ENCODE data around the gene CRYGA. TPM values are rescaled to one million over a fixed set of nuclear protein-coding genes. Genes with fewer than 3 reads are reported as not detected.
"Not testable (repeated sequence)": the region's sequence is repeated elsewhere in the genome, so short reads cannot be mapped to it uniquely, and the experiment has no call there.

The CRYGA gene
- total RNA-seq, 1 experiment from 2014 or later, result not detected

DNA sequence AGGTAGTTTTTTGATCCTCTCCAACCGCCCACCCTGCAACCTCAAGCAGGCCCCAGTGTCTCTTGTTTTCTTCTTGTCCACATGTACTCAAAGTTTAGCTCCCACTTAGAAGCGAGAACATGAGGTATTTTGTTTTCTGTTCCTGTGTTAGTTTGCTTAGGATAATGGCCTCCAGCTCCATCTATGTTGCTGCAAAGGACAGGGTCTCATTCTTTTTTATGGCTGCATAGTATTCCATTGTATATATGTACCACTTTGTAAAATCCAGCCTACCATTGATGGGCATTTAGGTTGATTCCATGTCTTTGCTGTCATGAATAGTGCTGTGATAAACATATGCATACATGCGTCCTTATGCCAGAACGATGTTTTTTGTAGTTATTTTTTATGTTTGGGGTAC is 36.3 kb downstream of the CRYGA start:
- DNase-seq (ENCODE audit: low read depth), result no peak

GRCh38 chr2:208125251-208125650 is 38.1 kb downstream of the CRYGA start:
- no peak for DNase-seq (ENCODE audit: low read depth)

GRCh38 chr2:208124013-208124715 is 39.2 kb downstream of the CRYGA start, which contains the start of gene CRYGD:
Gene CRYGD (minus strand): TSS chr2:208124524. CDS start chr2:208124473, 51 bp downstream.
- not testable (repeated sequence) for DNase-seq (ENCODE audit: low read depth)

- no peak for DNase-seq (ENCODE audit: low read depth)
Measured at GRCh38 chr2:208122248-208122647, 41.1 kb downstream of the CRYGA start.

DNA sequence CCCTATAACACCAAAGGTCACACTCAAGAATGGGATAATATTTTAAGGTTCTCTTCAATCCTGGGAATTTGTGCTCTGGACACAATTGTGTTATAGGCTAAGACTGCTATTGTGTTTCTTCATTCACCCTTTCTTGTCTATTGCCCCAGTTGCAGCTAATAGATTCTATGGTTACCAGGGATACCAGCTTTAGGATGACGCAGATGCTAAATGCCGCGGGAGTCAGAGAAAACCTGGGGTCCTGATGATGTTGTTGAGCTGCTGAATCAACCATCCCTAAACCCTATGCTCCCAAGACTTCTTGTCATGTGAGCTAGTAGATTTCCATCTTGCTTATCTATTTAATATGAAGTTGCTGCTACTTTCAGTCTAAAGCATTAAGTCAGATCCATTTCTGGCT is 44.5 kb downstream of the CRYGA start:
- DNase-seq (ENCODE audit: low read depth), result no peak

DNA sequence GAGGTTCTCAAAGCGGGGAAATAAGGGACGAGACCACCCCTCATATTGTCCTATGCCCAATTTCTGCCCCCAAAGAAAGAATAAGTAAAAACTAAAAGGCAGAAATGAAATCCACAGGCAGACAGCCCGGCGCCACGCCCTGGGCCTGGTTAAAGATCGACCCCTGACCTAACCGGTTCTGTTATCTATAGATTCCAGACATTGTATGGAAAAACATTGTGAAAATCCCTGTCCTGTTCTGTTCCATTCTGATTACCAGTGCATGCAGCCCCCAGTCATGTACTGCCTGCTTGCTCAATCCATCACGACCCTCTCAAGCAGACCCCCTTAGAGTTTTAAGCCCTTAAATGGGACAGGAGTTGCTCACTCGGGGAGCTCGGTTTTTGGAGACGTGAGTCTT is 46.0 kb downstream of the CRYGA start:
- not testable (repeated sequence) for DNase-seq (ENCODE audit: low read depth)

DNA sequence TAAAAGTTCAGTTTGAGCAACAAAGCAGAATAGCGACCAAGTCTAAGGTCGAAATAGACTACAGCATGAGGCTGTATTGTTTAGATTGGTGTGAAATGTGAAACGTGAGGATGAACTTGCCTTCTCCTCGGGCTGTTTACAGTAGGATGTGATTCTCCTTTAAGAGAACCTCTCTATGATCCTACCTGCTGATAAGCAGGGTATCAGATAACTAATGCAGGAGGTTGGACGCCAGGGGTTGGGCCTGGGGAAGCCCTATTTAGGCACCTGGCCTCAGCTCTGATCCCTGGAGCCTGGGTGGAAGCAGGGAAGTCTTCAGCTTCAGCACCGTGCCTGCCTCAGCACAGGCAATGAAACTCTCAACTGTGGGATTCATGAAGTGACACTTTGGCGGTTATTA is 50.4 kb downstream of the CRYGA start:
- no peak for DNase-seq (ENCODE audit: low read depth)

DNA sequence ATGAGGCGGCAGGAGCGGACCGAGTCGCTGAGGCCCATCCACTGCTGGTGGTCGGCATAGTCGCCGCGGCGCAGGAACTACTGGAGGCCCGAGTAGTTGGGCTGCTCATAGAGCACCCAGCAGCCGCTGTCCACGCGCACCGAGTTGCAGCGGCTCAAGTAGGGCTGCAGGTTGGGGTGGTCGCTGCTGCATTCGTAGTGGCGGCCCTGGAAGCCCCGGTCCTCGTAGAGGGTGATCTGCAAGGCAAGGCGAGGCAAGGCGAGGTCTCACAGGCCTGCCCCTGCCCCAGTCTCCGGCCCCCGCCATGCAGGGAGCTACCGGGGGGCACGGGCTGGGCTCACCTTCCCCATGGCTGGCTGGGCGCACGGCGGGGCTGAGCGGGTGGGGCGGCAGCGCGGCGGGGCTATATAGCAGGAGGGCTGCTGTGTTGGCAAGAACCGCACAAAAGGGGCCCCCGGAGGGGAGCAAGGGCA is 51.1 kb downstream of the CRYGA start:
- not testable (repeated sequence) for DNase-seq (ENCODE audit: low read depth)

Other genes starting within 250 kb of the CRYGA start
- 3.7 and 7.5 TPM in 2 replicates for gene PLEKHM3, start 138.1 kb downstream of the CRYGA start, total RNA-seq (2014; rRNA removed)
- gene CRYGD, start 39.1 kb downstream of the CRYGA start, total RNA-seq (2014; rRNA removed), result not detected in 2 replicates
- gene CRYGC, start 33.8 kb downstream of the CRYGA start, total RNA-seq (2014; rRNA removed), result not detected in 2 replicates
- gene CRYGB, start 17.4 kb downstream of the CRYGA start, total RNA-seq (2014; rRNA removed), result not detected in 2 replicates
- not detected in 2 replicates for gene C2orf80, start 26.4 kb upstream of the CRYGA start, total RNA-seq (2014; rRNA removed)
- gene IDH1, start 91.5 kb upstream of the CRYGA start, total RNA-seq (2014; rRNA removed), result 73.2 and 86.5 TPM in 2 replicates
- 17.2 and 20.9 TPM in 2 replicates for gene PIKFYVE, start 102.7 kb upstream of the CRYGA start, total RNA-seq (2014; rRNA removed)
- not detected in 2 replicates for gene PTH2R, start 243.2 kb upstream of the CRYGA start, total RNA-seq (2014; rRNA removed)

All from LHCN-M2 (cell line).